GM21367 (cell line): ENCODE results near the gene HEXA.

Experiments used
- ATAC-seq: cut with Tn5 transposase; IDR thresholded peaks from one replicate; pipeline ENCODE4 v1.9.1; 2021; ENCODE audit not compliant: unreplicated experiment

HEXA gene

DNA sequence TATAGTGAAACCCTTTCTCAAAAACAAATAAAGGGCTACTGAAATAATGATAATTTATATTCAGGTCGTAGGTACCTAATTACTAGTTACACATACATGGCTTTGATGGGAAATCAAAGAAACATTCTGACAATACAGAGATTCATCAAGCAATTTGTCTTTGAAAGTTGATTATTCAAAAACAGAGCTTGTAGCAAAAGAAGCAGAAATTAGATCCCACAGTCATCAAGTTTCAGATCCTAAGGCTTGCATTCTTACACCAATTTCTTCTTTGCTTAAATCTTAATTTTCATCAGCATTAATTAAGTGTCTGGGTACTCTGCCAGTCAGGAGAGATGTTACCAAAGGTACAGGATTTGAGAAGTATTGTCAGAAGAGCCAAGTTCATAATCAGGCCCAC lies 1.5 kb upstream of the HEXA start:
- ATAC-seq, result no peak

DNA sequence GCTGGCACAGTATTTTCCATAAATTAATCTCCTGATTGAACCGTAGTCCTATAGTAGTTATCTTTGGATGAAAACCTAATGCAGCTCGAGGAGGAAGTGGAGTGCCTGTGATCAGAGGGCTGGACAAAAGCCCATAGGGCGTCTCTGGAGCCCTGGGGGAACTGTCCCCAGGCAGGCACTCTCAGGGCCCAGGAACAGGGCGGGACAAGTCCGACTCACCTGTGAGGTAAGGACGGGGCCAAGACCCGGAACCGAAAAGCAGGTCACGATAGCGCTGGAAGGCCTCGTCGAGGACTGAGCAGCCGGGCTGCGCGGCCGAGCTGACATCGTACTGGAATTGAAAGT lies 341 bp downstream of the HEXA start:
- peak; percentile 41 for ATAC-seq

DNA sequence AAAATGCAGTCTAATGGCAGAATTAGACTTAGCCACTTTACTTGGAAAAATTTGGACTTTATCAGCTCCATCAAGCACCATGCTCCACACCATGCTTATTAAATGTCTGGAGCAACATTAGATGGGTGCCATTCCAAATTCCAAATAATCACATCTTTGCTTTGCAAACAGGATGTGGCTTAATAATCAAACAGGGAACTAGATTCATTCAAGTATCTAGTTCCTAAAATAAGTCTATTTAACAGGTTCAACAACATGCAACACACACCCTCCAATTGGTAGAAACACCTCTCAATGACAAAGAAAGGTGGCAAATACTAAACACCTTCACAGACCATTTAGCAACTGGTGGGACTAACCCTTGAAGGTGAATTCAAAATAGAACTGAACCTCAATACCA lies 3.5 kb downstream of the HEXA start:
- no peak for ATAC-seq

DNA sequence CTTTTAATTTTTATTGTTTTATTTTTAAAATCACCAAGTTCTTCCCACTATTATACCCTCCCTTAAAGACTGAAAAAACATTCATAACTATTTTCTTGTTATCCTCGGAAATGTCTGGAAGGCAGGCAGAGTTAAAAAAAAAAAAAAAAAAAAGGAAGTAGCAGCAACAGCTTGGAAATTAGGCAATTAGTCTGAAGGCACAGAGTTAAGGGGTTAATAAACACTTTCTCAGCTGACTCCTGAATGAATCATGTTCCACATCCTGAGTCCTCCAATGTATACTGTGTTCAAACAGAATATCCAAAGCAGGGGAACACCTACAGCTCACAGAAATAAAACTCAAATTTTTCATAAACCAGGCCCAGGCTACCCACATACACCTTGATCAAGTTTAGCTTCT lies 5.8 kb downstream of the HEXA start:
- no peak for ATAC-seq

DNA sequence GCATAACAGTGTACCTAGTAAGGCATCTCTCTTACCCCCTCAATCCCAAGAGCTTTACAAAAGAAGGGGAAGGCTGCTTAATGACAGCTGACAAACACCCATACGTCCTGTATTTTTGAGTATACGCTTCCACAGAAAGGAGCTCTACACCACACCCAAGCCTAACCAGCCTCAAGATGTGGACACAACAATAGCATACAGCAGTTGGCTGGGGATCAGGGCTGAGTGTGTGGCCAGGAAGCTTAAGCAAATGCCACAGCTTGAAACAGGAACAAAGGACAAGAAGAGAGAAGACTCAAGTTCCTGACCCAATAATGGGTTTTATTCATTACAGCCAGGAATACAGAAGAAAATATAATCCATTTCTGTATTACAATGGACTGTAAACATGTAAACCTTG lies 6.9 kb downstream of the HEXA start:
- no peak for ATAC-seq

DNA sequence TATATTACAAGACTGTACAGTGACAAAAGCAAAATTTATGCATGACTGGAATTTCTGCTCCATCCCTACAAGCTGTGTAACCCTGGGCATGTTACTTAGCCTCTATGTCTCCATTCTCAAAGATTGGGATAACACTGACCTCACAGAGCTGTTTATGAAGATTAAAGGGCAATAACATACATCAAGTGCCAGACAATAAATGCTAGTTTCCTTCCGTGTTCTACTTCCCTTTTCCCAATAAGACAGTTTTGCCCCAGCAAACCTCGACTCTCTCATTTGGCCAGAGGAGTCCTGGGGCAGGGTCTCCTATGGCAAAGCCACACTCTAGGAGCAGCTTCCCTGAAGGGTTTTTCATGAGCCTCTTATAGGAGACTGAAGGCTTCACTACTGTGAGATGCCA lies 7.5 kb downstream of the HEXA start:
- ATAC-seq, result no peak

DNA sequence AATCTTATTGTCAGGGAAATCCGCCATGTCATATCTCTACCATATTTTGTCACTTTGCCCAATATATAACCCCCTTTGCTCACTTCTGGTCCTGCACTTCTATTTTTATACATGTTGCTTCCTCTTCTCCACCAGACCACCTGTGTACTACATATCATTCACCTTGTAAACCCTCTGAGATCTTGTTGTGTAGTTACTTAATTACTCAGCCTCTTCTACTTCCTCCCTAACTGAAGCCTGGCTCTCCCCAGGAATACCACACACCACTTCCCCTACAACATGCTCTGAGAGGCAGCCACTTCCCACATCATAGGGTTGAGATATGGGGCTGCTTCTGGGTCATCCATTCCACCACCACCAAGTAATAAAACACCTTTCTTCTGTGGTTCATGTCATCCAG lies 10.0 kb downstream of the HEXA start:
- peak; percentile 74 for ATAC-seq

DNA sequence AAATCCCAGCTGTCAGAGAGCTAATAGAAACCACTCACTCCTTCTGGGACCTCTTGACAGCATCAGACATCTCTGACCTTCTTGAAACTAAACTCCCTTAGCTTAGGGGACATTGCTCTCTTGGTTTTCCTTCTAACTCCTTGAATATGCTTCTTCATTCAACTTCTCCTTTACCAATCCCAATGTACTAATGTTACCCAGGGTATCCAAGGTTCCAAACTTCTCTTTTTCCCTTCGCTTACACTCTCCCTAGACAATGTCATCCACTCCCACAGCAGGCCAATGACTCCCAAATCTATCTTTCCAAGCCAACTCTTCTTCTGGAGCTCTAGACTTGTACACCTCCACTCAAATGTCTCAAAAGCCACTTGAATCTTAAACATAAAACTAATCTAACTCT lies 14.6 kb downstream of the HEXA start:
- ATAC-seq, result no peak

DNA sequence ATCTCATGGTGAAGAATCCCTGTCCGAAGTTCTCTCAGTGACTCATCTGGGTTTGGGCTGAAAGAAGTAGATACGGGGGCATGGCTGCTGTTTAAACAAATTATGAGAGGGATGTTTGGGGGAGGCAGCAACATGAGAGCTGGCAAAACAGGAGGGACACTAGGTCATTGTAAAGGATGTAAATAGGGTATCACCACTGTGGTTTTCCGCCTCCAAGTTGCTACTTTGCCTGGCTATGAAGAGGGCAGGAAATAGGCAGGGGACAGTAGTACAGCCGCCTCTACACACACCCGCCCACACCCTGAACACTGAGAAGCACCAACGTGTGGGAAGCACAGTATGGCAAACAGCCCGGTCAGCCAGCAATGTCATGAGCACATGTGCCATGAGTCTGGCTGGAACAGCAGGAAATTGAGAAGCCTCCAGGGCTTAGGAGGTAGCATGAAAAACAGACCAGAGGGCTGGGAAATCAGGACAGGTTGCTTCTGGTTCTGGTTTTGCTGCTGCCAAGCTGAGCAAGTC lies 17.1 kb downstream of the HEXA start:
- ATAC-seq, result no peak

DNA sequence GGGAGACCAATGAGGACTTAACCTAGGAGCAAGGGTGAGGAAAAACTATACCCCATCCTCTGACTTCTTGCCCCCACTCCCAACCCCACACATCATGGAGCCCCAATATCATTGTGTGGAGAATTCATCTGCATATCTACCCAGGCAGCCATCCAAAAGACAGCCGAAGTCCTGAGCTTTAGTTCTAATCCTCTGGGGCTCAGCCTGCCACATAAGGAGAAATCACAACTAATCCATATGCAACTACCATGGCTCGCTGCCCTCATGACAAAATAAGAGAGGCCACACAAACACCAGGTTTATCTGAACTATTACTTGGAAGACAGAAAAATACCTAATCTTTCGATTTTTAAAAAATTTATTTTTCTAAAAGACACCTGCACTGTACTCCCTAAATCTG lies 17.7 kb downstream of the HEXA start:
- ATAC-seq, result no peak

DNA sequence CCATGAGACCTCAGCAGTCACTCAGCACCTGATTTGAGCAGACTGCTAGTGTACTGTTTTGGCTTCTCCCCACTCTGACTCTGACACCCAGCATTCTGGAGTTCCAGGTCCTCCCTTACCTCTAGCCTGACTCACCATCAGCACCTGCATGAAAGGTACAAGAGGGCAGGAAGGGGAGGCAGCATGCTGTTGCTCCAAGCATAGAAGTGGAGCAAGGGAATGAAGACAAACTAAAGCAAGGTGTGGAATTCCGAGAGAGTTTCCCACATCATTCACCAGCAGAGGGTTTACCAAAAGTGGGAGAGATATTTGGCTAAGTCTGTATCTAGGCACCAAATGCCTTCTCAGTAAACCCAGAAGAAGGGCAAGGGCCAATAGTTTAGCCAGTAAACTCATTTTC lies 21.3 kb downstream of the HEXA start:
- no peak for ATAC-seq

DNA sequence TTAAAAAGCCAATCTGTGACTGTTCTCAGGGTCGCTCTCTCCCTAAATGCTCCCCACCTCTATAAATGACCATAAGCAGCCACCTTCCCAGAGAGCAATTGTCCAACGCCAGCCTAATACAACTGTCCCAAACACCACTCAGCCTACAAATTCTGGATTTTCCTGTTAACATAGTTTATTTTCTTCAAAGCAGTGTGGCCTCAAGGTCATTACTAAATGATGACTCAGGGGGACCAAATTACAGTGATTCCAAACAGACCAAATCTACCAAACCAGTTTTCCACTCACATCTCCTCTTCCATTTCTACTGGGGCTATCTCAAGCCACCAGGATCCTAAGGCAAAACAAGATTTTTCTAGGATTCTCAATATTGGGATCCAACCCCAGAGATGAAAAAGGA lies 22.5 kb downstream of the HEXA start:
- no peak for ATAC-seq

DNA sequence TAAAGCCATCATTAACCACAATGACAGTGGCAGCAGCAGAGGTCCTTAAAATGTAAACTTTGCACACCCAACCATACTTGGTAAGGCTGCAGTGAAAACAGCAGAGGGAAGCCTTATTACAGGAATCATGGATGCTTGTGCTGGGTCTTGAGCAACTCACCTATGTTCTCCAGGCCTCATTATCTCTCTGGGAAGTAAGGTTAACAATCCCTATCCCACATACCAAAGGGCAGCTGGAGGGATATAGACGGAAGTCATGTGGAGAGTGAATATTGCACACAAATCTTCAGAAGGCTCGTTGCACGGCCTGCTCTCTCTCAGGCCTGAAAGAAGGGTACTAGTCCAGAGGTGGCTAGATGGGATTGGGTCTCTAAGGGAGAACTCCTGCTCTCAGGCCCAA lies 30.0 kb downstream of the HEXA start:
- ATAC-seq, result no peak

DNA sequence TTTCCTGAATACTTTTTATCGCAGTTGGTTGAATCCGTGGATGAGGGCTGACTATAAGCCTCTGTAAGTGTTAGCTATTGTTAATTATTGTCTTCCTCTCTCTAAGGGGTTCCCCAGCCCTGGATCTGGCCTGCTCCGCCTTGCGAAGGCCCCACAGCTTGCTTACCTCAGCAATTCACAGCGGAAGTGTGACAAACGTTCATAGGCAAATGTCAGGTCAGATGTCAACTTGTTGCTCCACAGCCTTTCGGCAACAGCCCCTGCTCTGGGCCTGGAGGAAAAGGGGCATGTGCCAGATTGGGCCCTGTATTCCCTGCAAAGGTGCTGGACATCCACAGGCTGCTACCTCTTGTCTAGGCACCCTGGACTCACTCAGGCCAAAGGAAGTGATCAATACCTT lies 30.5 kb downstream of the HEXA start:
- no peak for ATAC-seq

DNA sequence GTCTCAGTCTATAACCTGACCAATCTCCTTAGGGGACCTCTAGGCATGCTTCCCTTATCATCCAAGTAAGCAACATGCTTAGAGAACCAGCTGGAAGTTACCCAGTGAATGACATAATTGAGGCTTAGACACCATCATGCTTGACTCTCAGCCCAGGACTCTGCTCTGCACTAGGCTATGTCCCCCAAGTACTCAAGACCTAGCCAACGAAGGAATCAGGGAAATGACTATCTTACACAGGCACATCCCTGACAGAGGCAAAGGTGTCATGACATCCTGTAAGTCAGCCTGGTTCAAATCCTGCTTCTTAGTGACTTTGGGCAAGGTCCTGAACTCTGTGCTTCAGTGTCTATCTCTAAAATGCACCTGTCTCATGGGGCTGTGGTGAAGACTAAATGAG lies 31.2 kb downstream of the HEXA start:
- no peak for ATAC-seq

DNA sequence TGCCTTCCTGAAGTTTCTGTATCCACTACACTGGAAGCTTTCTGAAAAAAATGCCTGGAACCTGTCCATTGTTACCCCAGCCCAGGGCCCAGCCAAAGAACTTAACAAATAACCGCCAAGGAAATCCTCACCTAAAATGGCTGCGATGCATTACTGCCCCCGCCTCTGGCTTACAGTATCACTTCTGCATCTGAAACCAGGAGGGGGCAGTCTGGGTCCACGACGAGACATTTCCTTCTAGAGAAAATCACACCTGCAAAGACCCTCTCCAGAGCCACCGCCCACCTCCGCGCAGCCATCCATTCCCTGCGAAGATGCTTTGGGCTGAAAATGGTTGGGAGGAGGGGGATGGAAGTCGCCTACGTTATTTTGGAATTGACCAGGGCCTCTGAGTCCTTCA lies 33.4 kb downstream of the HEXA start:
- ATAC-seq, result no peak

DNA sequence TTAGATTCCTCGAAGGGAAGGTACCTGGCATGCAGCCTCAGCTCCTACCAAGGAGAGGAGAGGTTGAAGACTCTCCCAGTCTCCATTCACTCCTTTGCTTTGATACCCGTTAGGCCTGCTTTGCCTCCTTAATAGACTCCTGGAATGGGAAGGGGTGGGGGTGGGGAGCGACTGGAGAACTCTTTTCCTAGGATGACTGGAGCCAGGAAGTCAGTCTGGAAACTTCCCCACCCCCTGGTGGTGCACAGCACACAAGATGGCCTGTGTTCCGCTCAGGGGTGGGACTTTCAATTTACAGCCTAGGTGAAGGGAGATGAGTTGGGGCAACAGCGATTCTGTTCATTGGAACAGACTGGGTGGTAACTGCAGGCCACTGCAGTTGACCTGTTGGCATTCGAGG lies 34.5 kb downstream of the HEXA start:
- ATAC-seq, result no peak

DNA sequence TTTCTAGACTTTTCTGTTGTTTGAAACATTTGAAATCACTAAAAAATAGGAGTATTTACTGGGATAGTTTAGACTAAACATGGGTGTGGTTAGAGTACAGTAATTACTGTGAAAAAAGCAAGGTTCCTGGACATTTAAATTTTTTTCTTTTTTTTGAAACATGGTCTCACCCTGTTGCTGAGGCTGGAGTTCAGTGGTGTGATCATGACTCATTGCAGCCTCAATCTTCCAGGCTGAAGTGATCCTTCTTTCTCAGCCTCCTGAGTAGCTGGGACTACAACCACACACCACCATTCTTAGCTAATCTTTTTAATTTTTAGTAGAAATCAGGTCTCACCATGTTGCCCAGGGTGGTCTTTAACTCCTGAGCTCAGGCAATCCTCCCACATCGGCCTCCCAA lies 35.4 kb downstream of the HEXA start:
- no peak for ATAC-seq

DNA sequence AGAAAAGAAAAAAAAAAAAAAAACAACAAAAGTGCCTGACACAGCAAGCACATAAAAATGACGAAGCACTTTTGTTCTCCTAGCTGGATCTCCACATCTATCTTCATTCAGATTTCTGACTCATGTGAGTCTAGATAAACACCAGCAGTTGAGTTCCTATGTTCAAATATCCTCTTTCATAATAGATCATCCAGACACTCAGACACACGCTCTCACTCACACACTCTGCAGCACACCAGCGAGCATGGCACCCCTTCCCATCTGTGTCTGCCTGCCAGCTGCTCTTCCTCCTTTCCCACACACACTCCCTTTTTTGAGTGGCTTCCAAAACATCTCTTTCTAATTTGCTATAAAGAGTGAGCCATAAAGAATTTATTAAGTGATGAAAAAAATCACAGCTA lies 36.0 kb downstream of the HEXA start:
- ATAC-seq, result no peak

DNA sequence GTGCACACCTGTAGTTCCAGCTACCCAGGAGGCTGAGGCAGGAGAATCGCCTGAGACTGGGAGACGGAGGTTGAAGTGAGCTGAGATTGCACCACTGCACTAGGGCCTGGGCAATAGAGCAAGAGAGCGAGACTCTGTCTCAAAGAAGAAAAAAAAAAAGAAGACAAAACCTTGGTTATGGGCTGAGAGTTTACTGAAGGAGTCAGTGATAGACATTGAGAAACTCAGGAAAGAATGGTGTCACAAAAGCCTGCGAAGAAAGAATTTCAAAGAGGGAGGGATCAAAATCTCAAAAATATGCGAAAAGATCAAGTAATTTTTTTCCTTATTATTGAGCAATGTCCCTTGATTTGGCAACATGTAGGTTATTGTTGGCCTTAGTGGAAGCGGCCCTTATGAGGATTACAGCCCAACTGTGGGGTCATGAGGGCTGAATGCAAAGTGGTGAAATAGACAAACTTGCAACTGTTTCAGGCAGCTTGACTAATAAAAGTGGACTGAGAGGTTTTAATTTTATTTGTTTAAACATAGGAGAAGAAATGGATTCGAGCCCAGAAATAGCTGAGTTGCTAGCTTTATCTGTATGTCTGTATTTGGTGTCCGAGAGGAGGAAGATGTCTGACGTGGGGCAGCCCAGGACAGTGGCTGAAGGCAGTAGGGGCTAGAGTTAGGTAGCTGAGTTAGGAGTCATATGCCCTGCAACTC lies 37.0 kb downstream of the HEXA start:
- no peak for ATAC-seq

DNA sequence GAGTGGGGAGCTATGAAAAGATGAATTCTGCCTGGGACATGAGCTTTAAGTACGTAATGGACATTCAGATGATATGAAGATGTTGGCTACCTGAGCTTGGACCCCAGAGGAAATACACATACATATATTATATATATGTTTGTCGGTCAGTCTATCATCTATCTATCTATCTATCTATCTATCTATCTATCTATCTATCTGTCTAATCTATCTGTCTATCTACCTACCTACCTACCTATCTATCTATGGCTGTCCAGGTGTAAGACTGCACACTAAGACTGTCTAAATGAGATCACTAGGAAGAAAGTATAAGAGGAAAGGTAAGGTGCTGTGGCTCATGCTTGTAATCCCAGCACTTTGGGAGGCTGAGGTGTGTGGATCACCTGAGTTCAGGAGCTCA lies 37.7 kb downstream of the HEXA start:
- no peak for ATAC-seq

DNA sequence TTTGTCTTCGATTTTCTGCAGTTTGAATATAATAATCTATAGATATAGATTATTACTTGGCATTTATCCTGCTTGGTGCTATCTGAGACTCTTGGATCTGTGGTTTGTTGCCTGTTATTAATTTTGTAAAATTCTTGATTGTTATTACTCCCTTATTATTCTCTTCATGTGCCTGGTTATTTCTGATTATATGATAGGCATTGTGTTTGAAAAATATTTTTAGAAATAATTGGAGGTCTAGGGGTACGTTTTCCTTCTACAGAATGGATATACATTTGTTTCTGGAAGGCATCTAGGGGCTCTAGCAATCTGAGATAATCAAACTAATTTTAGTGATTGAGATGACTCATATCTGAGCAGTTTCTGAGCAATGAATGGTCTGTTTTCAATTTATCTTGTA lies 41.0 kb downstream of the HEXA start:
- ATAC-seq, result no peak

DNA sequence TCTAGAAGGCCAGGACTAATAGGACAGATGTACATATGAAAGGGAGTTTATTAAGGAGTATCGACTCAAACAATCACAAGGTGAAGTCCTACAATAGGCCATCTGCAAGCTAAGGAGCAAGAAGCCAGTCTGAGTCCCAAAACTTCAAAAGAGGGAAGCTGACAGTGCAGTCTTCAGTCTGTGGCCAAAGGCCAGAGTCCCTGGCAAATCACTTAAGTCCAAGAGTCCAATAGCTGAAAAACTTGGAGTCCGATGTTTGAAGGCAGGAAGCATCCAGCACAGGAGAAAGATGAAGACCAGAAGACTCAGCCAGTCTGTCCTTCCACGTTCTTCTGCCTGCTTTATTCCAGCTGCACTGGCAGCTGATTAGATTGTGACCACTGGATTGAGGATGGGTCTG lies 44.8 kb downstream of the HEXA start:
- no peak for ATAC-seq

DNA sequence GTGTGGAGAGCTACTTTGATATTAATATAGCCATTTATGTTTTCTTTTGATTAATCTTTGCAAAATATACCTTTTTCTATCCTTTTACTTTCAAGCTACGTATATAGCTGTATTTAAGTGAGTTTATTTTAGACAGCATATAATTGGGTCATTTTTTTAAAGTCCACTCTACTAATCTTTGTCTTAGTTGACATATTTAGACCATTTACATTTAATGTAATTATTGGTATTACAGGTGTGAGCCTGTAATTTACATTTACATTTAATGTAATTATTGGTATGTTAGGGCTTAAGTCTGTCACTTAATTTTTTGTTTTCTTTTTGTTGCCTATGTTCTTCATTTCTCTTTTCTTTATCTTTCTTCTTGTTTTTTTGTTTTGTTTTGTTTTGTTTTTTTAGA lies 52.1 kb downstream of the HEXA start:
- ATAC-seq, result no peak
